Stimulated activated CD8-positive, alpha-beta memory T cell treated with anti-CD3 and anti-CD28 coated beads, Interleukin-2, amount 100 ng/mL, for 48 hours (primary cell): Measurements from ENCODE around the gene RNF225.
"Not testable (repeated sequence)": the region's sequence is repeated elsewhere in the genome, so short reads cannot be mapped to it uniquely, and the experiment has no call there.

Experiments used
- DNase-seq, 2 donors: peaks; one replicate each; pipeline ENCODE4 v3.0.0-alpha.2; 2020; ENCODE audit warnings: low read depth in 2 of 2

Gene RNF225

GRCh38 chr19:58409010-58409790 lies 13.7 kb downstream of the RNF225 start:
- no peak for DNase-seq

- no peak for DNase-seq
Measured at GRCh38 chr19:58416604-58417003, 21.1 kb downstream of the RNF225 start.

- DNase-seq, result no peak
Measured at GRCh38 chr19:58417071-58417470, 21.6 kb downstream of the RNF225 start.

DNA sequence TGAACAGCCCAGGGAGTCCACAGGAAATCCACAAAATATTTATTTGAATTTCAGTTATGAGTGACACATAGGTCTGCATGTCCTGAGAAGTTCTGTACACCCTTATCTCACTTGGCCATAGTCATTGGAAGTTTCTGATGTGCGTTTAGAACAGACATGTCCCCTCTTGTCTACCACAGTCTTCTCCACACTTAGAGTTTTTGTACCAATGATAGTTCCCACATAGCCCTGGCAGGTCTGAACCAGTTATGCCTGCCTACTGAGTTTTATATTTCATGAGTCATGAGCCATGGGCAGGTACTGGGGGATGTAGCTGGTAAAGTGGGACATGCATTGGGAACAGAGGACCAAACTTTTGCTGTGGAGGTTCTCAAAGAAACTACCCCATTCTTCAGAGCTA lies 33.2 kb downstream of the RNF225 start:
- DNase-seq, result no peak

GRCh38 chr19:58429745-58430144 lies 34.3 kb downstream of the RNF225 start:
- DNase-seq, result no peak

DNA sequence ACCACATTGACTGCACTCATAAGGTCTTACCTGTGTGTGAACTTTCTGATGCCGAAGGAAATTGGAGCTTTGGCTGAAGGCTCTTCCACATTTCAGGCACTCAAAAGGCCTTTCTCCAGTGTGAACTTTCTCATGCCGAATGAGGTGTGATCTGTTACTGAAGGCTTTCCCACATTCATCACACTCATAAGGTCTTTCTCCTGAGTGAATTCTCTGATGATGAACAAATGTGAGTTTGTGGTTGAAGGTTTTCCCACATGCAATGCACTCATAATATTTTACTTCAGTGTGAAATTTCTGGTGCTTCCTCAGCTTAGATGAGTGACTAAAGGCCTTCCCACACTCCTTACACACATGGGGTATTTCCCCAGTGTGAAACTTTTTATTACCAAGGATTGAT lies 38.8 kb downstream of the RNF225 start:
- DNase-seq, result no peak

DNA sequence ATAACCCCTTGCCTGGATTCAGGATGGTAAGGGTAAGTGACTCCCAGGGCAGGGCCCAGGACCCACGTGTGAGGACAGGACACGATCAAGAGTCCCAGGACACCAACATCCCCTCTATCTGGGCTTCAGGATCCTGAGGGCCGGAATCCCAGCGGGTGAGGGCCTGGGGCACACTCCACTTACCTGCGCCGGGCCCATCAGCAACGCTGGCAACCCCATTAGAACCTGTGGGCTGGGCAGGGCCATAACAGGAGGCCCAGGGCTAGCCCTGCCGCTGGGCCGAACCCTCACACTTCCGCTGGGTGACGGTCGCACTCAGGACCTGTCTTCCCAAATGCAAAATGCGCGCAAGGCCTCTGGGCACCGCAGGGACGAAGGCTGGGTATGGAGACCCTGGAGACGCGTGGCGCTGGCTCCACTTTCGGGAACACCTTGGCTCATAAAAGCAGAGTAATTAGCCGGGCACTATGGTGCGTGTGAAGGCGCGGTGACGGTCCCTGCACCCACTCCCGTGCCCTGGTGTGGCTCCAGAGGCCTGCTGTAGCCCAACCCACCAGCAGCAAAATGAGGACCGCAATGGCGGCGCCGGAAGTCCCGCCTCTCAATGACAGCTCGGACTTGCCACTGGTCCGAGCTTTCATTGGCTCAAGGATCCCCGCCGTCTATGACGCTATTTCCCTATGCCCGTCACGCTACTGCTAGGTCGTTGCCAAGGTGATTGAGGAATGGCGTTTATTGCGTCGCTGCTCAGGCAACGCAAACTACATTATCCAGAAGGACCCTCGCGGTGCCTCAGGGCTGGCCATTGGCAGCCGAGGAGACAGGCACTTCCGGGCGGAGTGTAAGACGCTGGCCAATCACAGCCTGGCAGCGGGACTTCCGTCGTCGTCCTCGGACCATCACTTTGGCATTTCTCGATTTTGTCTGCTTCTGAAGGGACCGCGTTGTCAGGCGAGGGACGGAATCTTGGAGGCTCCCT lies 44.4 kb downstream of the RNF225 start, which contains the start of gene ZNF132:
TSS of gene ZNF132 (minus strand) at position 578 of the 979 bp plus-strand sequence. CDS start at position 246, 332 bp downstream.
- DNase-seq, result peak; percentile 82 to 86

DNA sequence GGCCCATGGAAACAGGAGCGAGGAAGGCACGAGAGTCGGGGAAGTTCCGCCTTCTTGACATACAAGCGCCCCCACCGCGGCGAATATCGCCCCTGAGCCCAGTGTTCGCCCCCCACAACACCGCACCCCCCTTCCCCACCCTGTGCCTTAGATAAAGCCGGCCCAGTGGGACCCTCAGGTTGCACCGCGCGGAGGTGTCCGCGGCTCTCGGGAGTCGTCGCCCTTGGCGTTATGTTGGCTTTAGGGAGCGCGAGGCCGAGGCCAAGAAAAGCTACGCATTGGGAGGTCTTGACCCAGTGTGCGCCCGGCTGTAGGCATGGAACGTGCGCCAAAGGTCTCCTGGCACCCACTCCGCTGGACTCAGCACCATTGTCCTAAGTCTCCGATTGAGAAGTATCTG lies 45.1 kb downstream of the RNF225 start:
- DNase-seq, result no peak

- DNase-seq, result not testable (repeated sequence)
Measured at GRCh38 chr19:58442986-58443385, 47.5 kb downstream of the RNF225 start.
